Progenitor cell of endocrine pancreas (in vitro differentiated cells): ENCODE results near the gene CD320. TPM values are rescaled to one million over a fixed set of nuclear protein-coding genes. Genes with fewer than 3 reads are reported as not detected.

Experiments
- DNase-seq: peaks from one replicate; pipeline ENCODE4 v3.0.0; 2021; ENCODE audit warnings: low spot score; ENCODE audit not compliant: unreplicated experiment
- H3K27ac Mint-ChIP-seq: 2 replicates; pipeline ENCODE4 v1.8.0; 2021; ENCODE audit warnings: mild to moderate bottlenecking, moderate library complexity, mixed read lengths
- H3K27me3 Mint-ChIP-seq: 2 replicates; pipeline ENCODE4 v1.8.0; 2021; ENCODE audit warnings: mixed read lengths
- H3K36me3 Mint-ChIP-seq: 2 replicates; pipeline ENCODE4 v1.8.0; 2022; ENCODE audit warnings: mixed read lengths; ENCODE audit not compliant: insufficient read depth
- H3K4me1 Mint-ChIP-seq: 2 replicates; pipeline ENCODE4 v1.8.0; 2021; ENCODE audit warnings: low read depth, mixed read lengths
- H3K4me3 Mint-ChIP-seq: 2 replicates; pipeline ENCODE4 v1.8.0; 2021; ENCODE audit warnings: low read depth, mild to moderate bottlenecking, moderate library complexity, mixed read lengths
- H3K9me3 Mint-ChIP-seq: 2 replicates; pipeline ENCODE4 v1.8.0; 2021; ENCODE audit warnings: low read depth, mixed read lengths
- CTCF ChIP-seq: fragments of 200-600 bp; sonication (generic); IDR thresholded peaks from one replicate; pipeline ENCODE4 v1.5.0; 2021; ENCODE audit warnings: antibody characterized with exemption, mild to moderate bottlenecking; ENCODE audit not compliant: unreplicated experiment
- total RNA-seq: library from RNA; stranded (reverse); gene quantifications from 2 replicates; pipeline ENCODE4 v1.2.1, GENCODE V29; 2021

Gene CD320
- total RNA-seq, 1 donor from 2014 or later, result 63.1 TPM

DNA sequence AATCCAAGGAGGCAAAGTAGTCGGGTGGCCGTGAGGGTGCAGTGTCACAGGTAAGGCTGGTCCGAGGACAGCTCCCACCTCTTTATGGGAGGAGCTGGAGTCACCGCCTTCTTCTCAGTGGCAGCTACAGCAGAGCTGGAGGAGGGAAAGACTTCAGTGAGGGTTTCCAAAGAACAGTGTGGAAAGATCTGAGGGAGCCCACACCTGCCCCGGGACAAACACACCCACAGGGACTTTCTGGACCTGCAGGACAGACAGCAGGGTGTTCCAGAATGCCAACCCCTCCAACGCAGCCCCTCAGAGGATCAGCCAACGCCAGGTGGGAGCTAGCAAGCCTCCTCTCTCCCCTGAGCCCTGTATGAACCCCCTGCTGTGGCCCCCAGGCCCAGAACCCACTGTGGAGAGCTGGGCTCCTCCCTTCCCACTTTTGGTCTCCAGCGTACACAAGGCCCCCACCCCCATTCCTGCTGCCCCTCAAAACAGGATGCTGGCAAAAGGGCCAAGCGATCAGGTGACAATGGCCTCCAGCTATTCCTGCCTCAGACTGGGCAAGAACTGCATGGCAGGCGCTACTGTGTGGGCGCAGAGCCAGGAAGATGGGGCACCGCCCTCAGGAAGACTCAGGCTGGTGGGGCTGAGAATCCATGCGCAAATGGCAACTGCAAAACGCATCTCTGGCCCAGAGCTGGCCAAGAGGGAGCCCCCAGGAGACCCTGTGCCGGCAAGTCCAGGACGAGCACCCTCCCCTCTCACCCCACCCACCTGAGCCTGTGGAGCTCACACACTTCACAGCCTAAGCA, 3.5 kb upstream of the CD320 start:
- Mint-ChIP-seq H3K4me3 (no peak overlapping the region), H3K9me3 (no peaks in the 10 kb centered on the region), H3K4me1 (peaks cover 15% of the 10 kb centered on the region), H3K36me3 (peaks cover 3% of the 10 kb centered on the region), H3K27me3 (no peaks in the 10 kb centered on the region), H3K27ac (no peak overlapping the region)
- TF ChIP-seq CTCF, result no peak
- DNase-seq, result no peak

DNA sequence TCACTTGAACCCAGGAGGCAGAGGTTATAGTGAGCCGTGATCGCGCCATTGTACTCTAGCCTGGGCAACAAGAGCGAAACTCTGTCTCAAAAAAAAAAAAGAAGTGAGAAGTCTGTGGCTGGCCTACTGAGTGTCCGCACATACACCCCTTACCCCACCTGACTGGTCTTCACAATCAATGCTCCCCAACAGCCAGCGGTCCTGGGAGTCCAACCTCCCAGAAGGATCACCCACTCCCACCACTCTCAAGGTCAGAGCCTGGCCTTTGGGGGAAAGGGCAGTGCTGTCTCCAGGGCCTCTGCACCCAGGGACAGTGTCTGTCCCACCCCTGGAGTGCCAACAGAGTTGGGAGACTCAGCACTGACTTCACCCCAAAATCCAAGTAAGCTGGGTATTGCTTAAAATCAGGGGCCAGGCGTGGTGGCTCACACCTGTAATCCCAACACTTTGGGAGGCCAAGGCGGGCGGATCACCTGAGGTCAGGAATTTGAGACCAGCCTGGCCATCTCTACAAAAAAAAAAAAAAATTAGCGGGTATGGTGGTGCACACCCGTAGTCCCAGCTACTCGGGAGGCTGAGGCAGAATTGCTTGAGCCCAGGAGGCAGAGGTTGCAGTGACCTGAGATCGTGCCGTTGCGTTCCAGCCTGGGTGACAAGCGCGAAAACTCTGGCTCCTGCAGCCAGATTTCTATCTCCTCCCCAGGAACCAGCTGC, 2.3 kb upstream of the CD320 start:
- Mint-ChIP-seq H3K36me3 (peaks cover 2% of the 10 kb centered on the region), H3K4me1 (peaks cover 17% of the 10 kb centered on the region), H3K4me3 (no peak overlapping the region), H3K27me3 (no peaks in the 10 kb centered on the region), H3K27ac (no peak overlapping the region), H3K9me3 (no peaks in the 10 kb centered on the region)
- TF ChIP-seq CTCF, result no peak
- DNase-seq, result no peak

- no peak for TF ChIP-seq CTCF
- H3K27ac Mint-ChIP-seq, result peak overlapping the region; percentile 93
- peak; percentile 3 for DNase-seq
- H3K4me1 Mint-ChIP-seq, result peaks cover 17% of the 10 kb centered on the region
- peaks cover 5% of the 10 kb centered on the region for H3K36me3 Mint-ChIP-seq
- no peaks in the 10 kb centered on the region for H3K9me3 Mint-ChIP-seq
- peak overlapping the region; percentile 93 for H3K4me3 Mint-ChIP-seq
- no peaks in the 10 kb centered on the region for H3K27me3 Mint-ChIP-seq
These were observed 733 bp upstream of the CD320 start for GRCh38 chr19:8308891-8309291.

DNA sequence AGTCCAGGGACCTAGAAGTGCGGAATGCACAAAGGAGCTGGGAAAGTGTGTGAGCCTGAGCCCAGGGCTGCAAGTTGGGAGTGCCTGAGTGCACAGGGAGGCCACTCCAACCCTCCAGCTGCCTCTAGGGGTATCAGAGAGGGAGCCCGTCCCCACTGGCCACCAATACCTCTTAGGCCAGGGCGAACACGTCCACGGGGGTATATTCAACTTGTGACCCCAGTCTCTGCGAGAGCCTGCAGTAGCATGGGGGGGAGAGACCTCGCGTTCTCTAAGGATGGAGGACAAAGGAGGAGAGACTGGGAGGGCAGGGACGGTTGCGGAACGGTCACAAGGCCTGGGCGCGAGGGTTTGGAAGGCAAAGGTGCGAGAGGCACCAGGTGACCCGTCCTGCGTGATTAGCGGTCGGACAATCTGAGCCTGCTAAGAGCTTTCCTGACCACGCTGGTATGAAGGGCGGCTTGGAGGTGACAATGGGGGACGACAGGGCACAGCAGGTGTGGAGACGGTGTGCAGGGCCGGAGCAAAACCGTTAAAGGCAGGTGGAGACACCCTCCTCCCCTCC, 676 bp downstream of the CD320 start:
- H3K4me3 Mint-ChIP-seq, result peak overlapping the region; percentile 93
- peaks cover 5% of the 10 kb centered on the region for H3K36me3 Mint-ChIP-seq
- peak; percentile 9 for DNase-seq
- H3K27me3 Mint-ChIP-seq, result no peaks in the 10 kb centered on the region
- H3K4me1 Mint-ChIP-seq, result peaks cover 17% of the 10 kb centered on the region
- peak overlapping the region; percentile 97 for H3K27ac Mint-ChIP-seq
- no peaks in the 10 kb centered on the region for H3K9me3 Mint-ChIP-seq
- peak; percentile 30 for TF ChIP-seq CTCF

GRCh38 chr19:8306235-8307054, 1.7 kb downstream of the CD320 start:
- Mint-ChIP-seq H3K36me3 (peaks cover 5% of the 10 kb centered on the region), H3K4me1 (peaks cover 17% of the 10 kb centered on the region), H3K27me3 (no peaks in the 10 kb centered on the region), H3K27ac (peak overlapping the region; percentile 15), H3K4me3 (peak overlapping the region; percentile 93), H3K9me3 (no peaks in the 10 kb centered on the region)
- no peak for TF ChIP-seq CTCF
- peak; percentile 7 for DNase-seq
